ENCODE results near the gene NUDT5.

The NUDT5 gene

GRCh38 chr10:12218991-12219390, 23.3 kb upstream of the NUDT5 start:
- H3K27me3 Mint-ChIP-seq (ENCODE audit: low read depth) = no peaks in the 10 kb centered on the region
- H3K9me3 Mint-ChIP-seq = no peaks in the 10 kb centered on the region
- H3K4me3 Mint-ChIP-seq = no peak overlapping the region
- H3K27ac Mint-ChIP-seq = no peak overlapping the region
- peaks cover 22% of the 10 kb centered on the region for H3K4me1 Mint-ChIP-seq (ENCODE audit: low read depth)
- peaks cover 48% of the 10 kb centered on the region for H3K36me3 Mint-ChIP-seq (ENCODE audit: low read depth)

- Mint-ChIP-seq H3K4me3 (peak overlapping the region; percentile 41), H3K27ac (peak overlapping the region; percentile 79), H3K36me3 (ENCODE audit: low read depth) (peaks cover 45% of the 10 kb centered on the region), H3K27me3 (ENCODE audit: low read depth) (no peaks in the 10 kb centered on the region), H3K4me1 (ENCODE audit: low read depth) (peaks cover 23% of the 10 kb centered on the region), H3K9me3 (no peaks in the 10 kb centered on the region)
Measured at GRCh38 chr10:12214763-12215218, 19.1 kb upstream of the NUDT5 start.

GRCh38 chr10:12214093-12214492, 18.4 kb upstream of the NUDT5 start:
- H3K9me3 Mint-ChIP-seq = no peaks in the 10 kb centered on the region
- H3K36me3 Mint-ChIP-seq (ENCODE audit: low read depth) = peaks cover 47% of the 10 kb centered on the region
- H3K27me3 Mint-ChIP-seq (ENCODE audit: low read depth) = no peaks in the 10 kb centered on the region
- H3K4me3 Mint-ChIP-seq = no peak overlapping the region
- no peak overlapping the region for H3K27ac Mint-ChIP-seq
- H3K4me1 Mint-ChIP-seq (ENCODE audit: low read depth) = peaks cover 24% of the 10 kb centered on the region

GRCh38 chr10:12213621-12214020, 17.9 kb upstream of the NUDT5 start:
- Mint-ChIP-seq H3K36me3 (ENCODE audit: low read depth) (peaks cover 47% of the 10 kb centered on the region), H3K27ac (no peak overlapping the region), H3K4me3 (no peak overlapping the region)

GRCh38 chr10:12212454-12212853, 16.8 kb upstream of the NUDT5 start:
- no peaks in the 10 kb centered on the region for H3K27me3 Mint-ChIP-seq (ENCODE audit: low read depth)
- H3K4me1 Mint-ChIP-seq (ENCODE audit: low read depth) = peaks cover 30% of the 10 kb centered on the region
- H3K27ac Mint-ChIP-seq = no peak overlapping the region
- no peaks in the 10 kb centered on the region for H3K9me3 Mint-ChIP-seq
- peaks cover 50% of the 10 kb centered on the region for H3K36me3 Mint-ChIP-seq (ENCODE audit: low read depth)
- H3K4me3 Mint-ChIP-seq = no peak overlapping the region

More at GRCh38 chr10:12213621-12214020, 17.9 kb upstream of the NUDT5 start:
- no peaks in the 10 kb centered on the region for H3K27me3 Mint-ChIP-seq (ENCODE audit: low read depth)
- H3K9me3 Mint-ChIP-seq = no peaks in the 10 kb centered on the region
- peaks cover 27% of the 10 kb centered on the region for H3K4me1 Mint-ChIP-seq (ENCODE audit: low read depth)

GRCh38 chr10:12208460-12208859, 12.8 kb upstream of the NUDT5 start:
- Mint-ChIP-seq H3K4me3 (no peak overlapping the region), H3K27ac (no peak overlapping the region), H3K4me1 (ENCODE audit: low read depth) (peaks cover 20% of the 10 kb centered on the region), H3K36me3 (ENCODE audit: low read depth) (peaks cover 38% of the 10 kb centered on the region), H3K27me3 (ENCODE audit: low read depth) (no peaks in the 10 kb centered on the region), H3K9me3 (no peaks in the 10 kb centered on the region)

GRCh38 chr10:12207114-12207513, 11.4 kb upstream of the NUDT5 start:
- Mint-ChIP-seq H3K36me3 (ENCODE audit: low read depth) (peaks cover 44% of the 10 kb centered on the region), H3K9me3 (no peaks in the 10 kb centered on the region), H3K4me3 (no peak overlapping the region), H3K4me1 (ENCODE audit: low read depth) (peaks cover 22% of the 10 kb centered on the region), H3K27me3 (ENCODE audit: low read depth) (no peaks in the 10 kb centered on the region), H3K27ac (no peak overlapping the region)

- no peak overlapping the region for H3K27ac Mint-ChIP-seq
Measured at GRCh38 chr10:12205082-12205481, 9.4 kb upstream of the NUDT5 start.

GRCh38 chr10:12202226-12202625, 6.5 kb upstream of the NUDT5 start:
- Mint-ChIP-seq H3K4me3 (no peak overlapping the region), H3K9me3 (no peaks in the 10 kb centered on the region), H3K27me3 (ENCODE audit: low read depth) (no peaks in the 10 kb centered on the region), H3K27ac (no peak overlapping the region), H3K4me1 (ENCODE audit: low read depth) (peaks cover 38% of the 10 kb centered on the region), H3K36me3 (ENCODE audit: low read depth) (peaks cover 39% of the 10 kb centered on the region)

More at GRCh38 chr10:12205082-12205481, 9.4 kb upstream of the NUDT5 start:
- Mint-ChIP-seq H3K4me3 (no peak overlapping the region), H3K9me3 (no peaks in the 10 kb centered on the region), H3K27me3 (ENCODE audit: low read depth) (no peaks in the 10 kb centered on the region), H3K4me1 (ENCODE audit: low read depth) (peaks cover 31% of the 10 kb centered on the region), H3K36me3 (ENCODE audit: low read depth) (peaks cover 46% of the 10 kb centered on the region)

GRCh38 chr10:12201543-12201942, 5.9 kb upstream of the NUDT5 start:
- Mint-ChIP-seq H3K4me3 (peak overlapping the region; percentile 16), H3K9me3 (no peaks in the 10 kb centered on the region), H3K36me3 (ENCODE audit: low read depth) (peaks cover 40% of the 10 kb centered on the region), H3K27ac (peak overlapping the region; percentile 16), H3K27me3 (ENCODE audit: low read depth) (no peaks in the 10 kb centered on the region), H3K4me1 (ENCODE audit: low read depth) (peaks cover 39% of the 10 kb centered on the region)

GRCh38 chr10:12200850-12201249, 5.2 kb upstream of the NUDT5 start:
- Mint-ChIP-seq H3K4me1 (ENCODE audit: low read depth) (peaks cover 43% of the 10 kb centered on the region), H3K4me3 (peak overlapping the region; percentile 16), H3K27me3 (ENCODE audit: low read depth) (no peaks in the 10 kb centered on the region), H3K27ac (no peak overlapping the region), H3K36me3 (ENCODE audit: low read depth) (peaks cover 44% of the 10 kb centered on the region), H3K9me3 (no peaks in the 10 kb centered on the region)

GRCh38 chr10:12198156-12198555, 2.5 kb upstream of the NUDT5 start:
- peak overlapping the region; percentile 6 for H3K27ac Mint-ChIP-seq
- H3K9me3 Mint-ChIP-seq = no peaks in the 10 kb centered on the region
- no peaks in the 10 kb centered on the region for H3K27me3 Mint-ChIP-seq (ENCODE audit: low read depth)
- peak overlapping the region; percentile 59 for H3K4me3 Mint-ChIP-seq
- peaks cover 44% of the 10 kb centered on the region for H3K36me3 Mint-ChIP-seq (ENCODE audit: low read depth)
- peaks cover 43% of the 10 kb centered on the region for H3K4me1 Mint-ChIP-seq (ENCODE audit: low read depth)

GRCh38 chr10:12196531-12197211, 980 bp upstream of the NUDT5 start:
- Mint-ChIP-seq H3K27me3 (ENCODE audit: low read depth) (no peaks in the 10 kb centered on the region), H3K9me3 (no peaks in the 10 kb centered on the region), H3K4me1 (ENCODE audit: low read depth) (peaks cover 47% of the 10 kb centered on the region), H3K27ac (peak overlapping the region; percentile 97), H3K4me3 (peak overlapping the region; percentile 95), H3K36me3 (ENCODE audit: low read depth) (peaks cover 40% of the 10 kb centered on the region)

GRCh38 chr10:12195281-12195602, 449 bp downstream of the NUDT5 start:
- Mint-ChIP-seq H3K27ac (peak overlapping the region; percentile 97), H3K4me1 (ENCODE audit: low read depth) (peaks cover 45% of the 10 kb centered on the region), H3K36me3 (ENCODE audit: low read depth) (peaks cover 35% of the 10 kb centered on the region), H3K9me3 (no peaks in the 10 kb centered on the region), H3K27me3 (ENCODE audit: low read depth) (no peaks in the 10 kb centered on the region), H3K4me3 (peak overlapping the region; percentile 95)

- H3K36me3 Mint-ChIP-seq (ENCODE audit: low read depth) = peaks cover 35% of the 10 kb centered on the region
Measured at GRCh38 chr10:12194752-12195271, 879 bp downstream of the NUDT5 start.

More at GRCh38 chr10:12194752-12195271, 879 bp downstream of the NUDT5 start:
- Mint-ChIP-seq H3K4me3 (peak overlapping the region; percentile 95), H3K27ac (peak overlapping the region; percentile 97), H3K4me1 (ENCODE audit: low read depth) (peaks cover 49% of the 10 kb centered on the region), H3K27me3 (ENCODE audit: low read depth) (no peaks in the 10 kb centered on the region), H3K9me3 (no peaks in the 10 kb centered on the region)

All from T-helper 1 cell treated with Interleukin-12 subunit alpha and Interleukin-12 subunit beta and Interleukin-4 antibody, amounts not matched to agents 30 μg/mL and 1 μg/mL, for 36 hours (primary cell).